GM23338 (cell line): ENCODE data around the gene NHLRC3. TPM values are rescaled to one million over a fixed set of nuclear protein-coding genes. Genes with fewer than 3 reads are reported as not detected.

Experiments
- ATAC-seq: fragments of 200-7000 bp; cut with Tn5 transposase; 3 replicates; pipeline ENCODE4 v1.9.1; 2020
- DNase-seq: peaks from one replicate; pipeline ENCODE4 v3.0.0-alpha.2; 2015; ENCODE audit warnings: low spot score
- H2AFZ ChIP-seq: fragments of 200-600 bp; sonication (generic); 2 replicates; pipeline ENCODE4 v1.8.0; 2016; ENCODE audit warnings: antibody characterized with exemption, mild to moderate bottlenecking, moderate library complexity
- H3F3A ChIP-seq: fragments of 200-600 bp; sonication (generic); replicated peaks from 2 replicates; pipeline ENCODE4 v1.8.0; 2017; ENCODE audit warnings: antibody characterized with exemption, mixed run types, low read depth
- H3K27ac ChIP-seq: fragments of 200-600 bp; sonication (generic); 2 replicates; pipeline ENCODE4 v1.6.1; 2016; ENCODE audit warnings: low read depth
- H3K27me3 ChIP-seq: fragments of 200-600 bp; sonication (generic); 2 replicates; pipeline ENCODE4 v1.8.0; 2016; ENCODE audit warnings: mild to moderate bottlenecking, mixed run types, moderate library complexity; ENCODE audit not compliant: insufficient read depth
- H3K36me3 ChIP-seq: fragments of 200-600 bp; sonication (generic); 2 replicates; pipeline ENCODE4 v1.8.0; 2016; ENCODE audit warnings: mild to moderate bottlenecking; ENCODE audit not compliant: insufficient read depth
- H3K4me1 ChIP-seq: fragments of 200-600 bp; sonication (generic); 2 replicates; pipeline ENCODE4 v1.8.0; 2016; ENCODE audit warnings: mild to moderate bottlenecking, moderate library complexity; ENCODE audit not compliant: insufficient read depth
- H3K4me2 ChIP-seq: fragments of 200-600 bp; sonication (generic); 2 replicates; pipeline ENCODE4 v1.7.1; 2017; ENCODE audit warnings: mixed run types
- H3K4me3 ChIP-seq: fragments of 200-600 bp; sonication (generic); 2 replicates; pipeline ENCODE4 v1.6.1; 2016; ENCODE audit warnings: mixed run types
- H3K79me2 ChIP-seq: fragments of 200-600 bp; sonication (generic); replicated peaks from 2 replicates; pipeline ENCODE4 v1.8.0; 2017; ENCODE audit warnings: mild to moderate bottlenecking; ENCODE audit not compliant: insufficient read depth
- H3K9me2 ChIP-seq: fragments of 200-600 bp; sonication (generic); 2 replicates; pipeline ENCODE4 v1.8.0; 2017; ENCODE audit not compliant: insufficient read depth
- H4K20me1 ChIP-seq: fragments of 200-600 bp; sonication (generic); replicated peaks from 2 replicates; pipeline ENCODE4 v1.8.0; 2017; ENCODE audit warnings: mild to moderate bottlenecking; ENCODE audit not compliant: insufficient read depth
- H3K27ac Mint-ChIP-seq: 2 replicates; pipeline ENCODE4 v1.8.0; 2020; ENCODE audit warnings: inconsistent platforms, mild to moderate bottlenecking, moderate library complexity, mixed read lengths
- H3K27me3 Mint-ChIP-seq: 3 replicates; pipeline ENCODE4 v1.8.0; 2022; ENCODE audit warnings: low read depth, mild to moderate bottlenecking, moderate library complexity, mixed read lengths, inconsistent platforms; ENCODE audit not compliant: insufficient read depth, poor library complexity
- H3K36me3 Mint-ChIP-seq: 3 replicates; pipeline ENCODE4 v1.8.0; 2021; ENCODE audit warnings: low read depth, mild to moderate bottlenecking, inconsistent platforms, moderate library complexity, mixed read lengths
- H3K4me1 Mint-ChIP-seq: 3 replicates; pipeline ENCODE4 v1.8.0; 2020; ENCODE audit warnings: mild to moderate bottlenecking, inconsistent platforms, mixed read lengths
- H3K4me3 Mint-ChIP-seq: 3 replicates; pipeline ENCODE4 v1.8.0; 2021; ENCODE audit warnings: moderate library complexity, mild to moderate bottlenecking, inconsistent platforms, mixed read lengths
- H3K9me3 Mint-ChIP-seq: 3 replicates; pipeline ENCODE4 v1.8.0; 2020; ENCODE audit warnings: moderate library complexity, mild to moderate bottlenecking, inconsistent platforms, mixed read lengths
- CREB1 ChIP-seq: fragments of 250-450 bp; sonication (Bioruptor Pico); IDR thresholded peaks from 2 replicates; pipeline ENCODE4 v1.5.0; 2020; ENCODE audit warnings: low read depth, mild to moderate bottlenecking, moderate library complexity
- EZH2 ChIP-seq: fragments of 200-600 bp; sonication (generic); IDR thresholded peaks from one replicate; pipeline ENCODE4 v1.8.0; 2017; ENCODE audit warnings: antibody characterized with exemption, mild to moderate bottlenecking, low read depth; ENCODE audit not compliant: unreplicated experiment
- EZH2phosphoT487 ChIP-seq: fragments of 200-600 bp; sonication (generic); IDR thresholded peaks from one replicate; pipeline ENCODE4 v1.8.1; 2018; ENCODE audit warnings: antibody characterized with exemption; ENCODE audit not compliant: unreplicated experiment
- JUNB ChIP-seq: IDR thresholded peaks from one replicate; pipeline ENCODE4 v1.6.1; 2016; ENCODE audit warnings: antibody characterized with exemption; ENCODE audit not compliant: unreplicated experiment
- NANOG ChIP-seq: IDR thresholded peaks from 2 replicates; pipeline ENCODE4 v1.6.1; 2016; ENCODE audit warnings: antibody characterized with exemption, borderline replicate concordance
- POLR2AphosphoS5 ChIP-seq: IDR thresholded peaks from 2 replicates; pipeline ENCODE4 v1.6.1; 2016; ENCODE audit warnings: antibody characterized with exemption, low read depth
- STAT1 ChIP-seq: IDR thresholded peaks from one replicate; pipeline ENCODE4 v1.6.1; 2016; ENCODE audit warnings: antibody characterized with exemption; ENCODE audit not compliant: unreplicated experiment
- ZNF114 ChIP-seq: fragments of 250-450 bp; sonication (Bioruptor Pico); IDR thresholded peaks from 2 replicates; pipeline ENCODE4 v1.5.0; 2020; ENCODE audit warnings: mild to moderate bottlenecking, moderate library complexity
- ZNF331 ChIP-seq: fragments of 250-450 bp; sonication (Bioruptor Pico); IDR thresholded peaks from 2 replicates; pipeline ENCODE4 v1.5.0; 2020; ENCODE audit warnings: low read depth, mild to moderate bottlenecking, moderate library complexity
- polyA plus RNA-seq: library from polyadenylated mRNA; unstranded; fragments of >200 nt; fragmentation: Nextera tagmentation; extraction: Ambion mirVana; gene quantifications from 2 replicates; pipeline ENCODE4 v1.2.1, GENCODE V29; 2016
- total RNA-seq: library from RNA; depleted of rRNA; stranded (reverse); fragments of >200 nt; shearing (Covaris generic); gene quantifications from 2 replicates; pipeline ENCODE4 v1.2.3, GENCODE V29; 2014
- TF ChIP-seq, protein P1 (sequence below), 2 experiments: fragments of 200-600 bp in 1 of 2; sonication (generic) in 1 of 2; conservative IDR thresholded peaks; 2 replicates each; pipeline versions ENCODE4 v1.5.1 to v1.6.1; 2016 to 2017; ENCODE audit warnings: antibody characterized with exemption in 2 of 2, low read depth in 2 of 2, mild to moderate bottlenecking in 2 of 2, moderate library complexity in 1 of 2
- TF ChIP-seq, protein P2 (sequence below): IDR thresholded peaks from one replicate; pipeline ENCODE4 v1.6.1; 2018; ENCODE audit warnings: antibody characterized with exemption; ENCODE audit not compliant: unreplicated experiment
- TF ChIP-seq, protein P3 (sequence below): IDR thresholded peaks from 2 replicates; pipeline ENCODE4 v1.6.1; 2016; ENCODE audit warnings: antibody characterized with exemption
- TF ChIP-seq, protein P4 (sequence below): fragments of 250-450 bp; sonication (Bioruptor Pico); IDR thresholded peaks from 2 replicates; pipeline ENCODE4 v1.5.0; 2020; ENCODE audit warnings: mild to moderate bottlenecking, moderate library complexity

NHLRC3 gene
- total and polyA plus RNA-seq, 2 experiments from 2014 or later, result 11.8 to 15.6 TPM

DNA sequence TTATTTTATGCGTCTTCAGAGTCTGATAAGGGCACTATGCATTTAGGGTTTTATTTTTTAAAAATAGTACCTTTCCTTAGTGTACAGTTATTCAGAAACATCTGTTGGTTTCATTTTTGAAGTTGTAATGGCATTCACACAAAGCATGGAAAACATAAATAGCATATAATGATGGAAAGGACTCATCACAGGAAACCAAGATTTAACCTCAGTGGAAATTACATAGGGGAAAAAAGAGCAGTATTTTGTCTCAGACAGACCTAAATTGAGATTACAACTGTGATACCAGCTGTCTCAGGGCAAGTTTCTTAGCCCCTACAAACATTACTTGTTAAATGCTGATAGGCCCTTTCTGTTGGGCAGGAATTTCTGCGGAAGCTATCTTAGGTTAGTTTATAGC is 57.2 kb downstream of the NHLRC3 start:
- no peaks in the 10 kb centered on the region for H3F3A ChIP-seq
- H3K4me2 ChIP-seq, result no peak overlapping the region
- no peaks in the 10 kb centered on the region for H4K20me1 ChIP-seq
- TF ChIP-seq EZH2phosphoT487 (no peak), ZNF331 (no peak), JUNB (no peak), CREB1 (CRISPR knock-in tag) (no peak), STAT1 (no peak), NANOG (no peak), POLR2AphosphoS5 (no peak), ZNF114 (CRISPR knock-in tag) (no peak), EZH2 (no peak)
- TF ChIP-seq, protein P1, sequence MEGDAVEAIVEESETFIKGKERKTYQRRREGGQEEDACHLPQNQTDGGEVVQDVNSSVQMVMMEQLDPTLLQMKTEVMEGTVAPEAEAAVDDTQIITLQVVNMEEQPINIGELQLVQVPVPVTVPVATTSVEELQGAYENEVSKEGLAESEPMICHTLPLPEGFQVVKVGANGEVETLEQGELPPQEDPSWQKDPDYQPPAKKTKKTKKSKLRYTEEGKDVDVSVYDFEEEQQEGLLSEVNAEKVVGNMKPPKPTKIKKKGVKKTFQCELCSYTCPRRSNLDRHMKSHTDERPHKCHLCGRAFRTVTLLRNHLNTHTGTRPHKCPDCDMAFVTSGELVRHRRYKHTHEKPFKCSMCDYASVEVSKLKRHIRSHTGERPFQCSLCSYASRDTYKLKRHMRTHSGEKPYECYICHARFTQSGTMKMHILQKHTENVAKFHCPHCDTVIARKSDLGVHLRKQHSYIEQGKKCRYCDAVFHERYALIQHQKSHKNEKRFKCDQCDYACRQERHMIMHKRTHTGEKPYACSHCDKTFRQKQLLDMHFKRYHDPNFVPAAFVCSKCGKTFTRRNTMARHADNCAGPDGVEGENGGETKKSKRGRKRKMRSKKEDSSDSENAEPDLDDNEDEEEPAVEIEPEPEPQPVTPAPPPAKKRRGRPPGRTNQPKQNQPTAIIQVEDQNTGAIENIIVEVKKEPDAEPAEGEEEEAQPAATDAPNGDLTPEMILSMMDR (conservative IDR thresholded peaks at IDR 0.05; ENCODE audit: low read depth in 2 of 2), result no peak
- TF ChIP-seq, protein P2, sequence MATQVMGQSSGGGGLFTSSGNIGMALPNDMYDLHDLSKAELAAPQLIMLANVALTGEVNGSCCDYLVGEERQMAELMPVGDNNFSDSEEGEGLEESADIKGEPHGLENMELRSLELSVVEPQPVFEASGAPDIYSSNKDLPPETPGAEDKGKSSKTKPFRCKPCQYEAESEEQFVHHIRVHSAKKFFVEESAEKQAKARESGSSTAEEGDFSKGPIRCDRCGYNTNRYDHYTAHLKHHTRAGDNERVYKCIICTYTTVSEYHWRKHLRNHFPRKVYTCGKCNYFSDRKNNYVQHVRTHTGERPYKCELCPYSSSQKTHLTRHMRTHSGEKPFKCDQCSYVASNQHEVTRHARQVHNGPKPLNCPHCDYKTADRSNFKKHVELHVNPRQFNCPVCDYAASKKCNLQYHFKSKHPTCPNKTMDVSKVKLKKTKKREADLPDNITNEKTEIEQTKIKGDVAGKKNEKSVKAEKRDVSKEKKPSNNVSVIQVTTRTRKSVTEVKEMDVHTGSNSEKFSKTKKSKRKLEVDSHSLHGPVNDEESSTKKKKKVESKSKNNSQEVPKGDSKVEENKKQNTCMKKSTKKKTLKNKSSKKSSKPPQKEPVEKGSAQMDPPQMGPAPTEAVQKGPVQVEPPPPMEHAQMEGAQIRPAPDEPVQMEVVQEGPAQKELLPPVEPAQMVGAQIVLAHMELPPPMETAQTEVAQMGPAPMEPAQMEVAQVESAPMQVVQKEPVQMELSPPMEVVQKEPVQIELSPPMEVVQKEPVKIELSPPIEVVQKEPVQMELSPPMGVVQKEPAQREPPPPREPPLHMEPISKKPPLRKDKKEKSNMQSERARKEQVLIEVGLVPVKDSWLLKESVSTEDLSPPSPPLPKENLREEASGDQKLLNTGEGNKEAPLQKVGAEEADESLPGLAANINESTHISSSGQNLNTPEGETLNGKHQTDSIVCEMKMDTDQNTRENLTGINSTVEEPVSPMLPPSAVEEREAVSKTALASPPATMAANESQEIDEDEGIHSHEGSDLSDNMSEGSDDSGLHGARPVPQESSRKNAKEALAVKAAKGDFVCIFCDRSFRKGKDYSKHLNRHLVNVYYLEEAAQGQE, result no peak
- TF ChIP-seq, protein P3, sequence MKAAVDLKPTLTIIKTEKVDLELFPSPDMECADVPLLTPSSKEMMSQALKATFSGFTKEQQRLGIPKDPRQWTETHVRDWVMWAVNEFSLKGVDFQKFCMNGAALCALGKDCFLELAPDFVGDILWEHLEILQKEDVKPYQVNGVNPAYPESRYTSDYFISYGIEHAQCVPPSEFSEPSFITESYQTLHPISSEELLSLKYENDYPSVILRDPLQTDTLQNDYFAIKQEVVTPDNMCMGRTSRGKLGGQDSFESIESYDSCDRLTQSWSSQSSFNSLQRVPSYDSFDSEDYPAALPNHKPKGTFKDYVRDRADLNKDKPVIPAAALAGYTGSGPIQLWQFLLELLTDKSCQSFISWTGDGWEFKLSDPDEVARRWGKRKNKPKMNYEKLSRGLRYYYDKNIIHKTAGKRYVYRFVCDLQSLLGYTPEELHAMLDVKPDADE, result no peak
- TF ChIP-seq, protein P4, sequence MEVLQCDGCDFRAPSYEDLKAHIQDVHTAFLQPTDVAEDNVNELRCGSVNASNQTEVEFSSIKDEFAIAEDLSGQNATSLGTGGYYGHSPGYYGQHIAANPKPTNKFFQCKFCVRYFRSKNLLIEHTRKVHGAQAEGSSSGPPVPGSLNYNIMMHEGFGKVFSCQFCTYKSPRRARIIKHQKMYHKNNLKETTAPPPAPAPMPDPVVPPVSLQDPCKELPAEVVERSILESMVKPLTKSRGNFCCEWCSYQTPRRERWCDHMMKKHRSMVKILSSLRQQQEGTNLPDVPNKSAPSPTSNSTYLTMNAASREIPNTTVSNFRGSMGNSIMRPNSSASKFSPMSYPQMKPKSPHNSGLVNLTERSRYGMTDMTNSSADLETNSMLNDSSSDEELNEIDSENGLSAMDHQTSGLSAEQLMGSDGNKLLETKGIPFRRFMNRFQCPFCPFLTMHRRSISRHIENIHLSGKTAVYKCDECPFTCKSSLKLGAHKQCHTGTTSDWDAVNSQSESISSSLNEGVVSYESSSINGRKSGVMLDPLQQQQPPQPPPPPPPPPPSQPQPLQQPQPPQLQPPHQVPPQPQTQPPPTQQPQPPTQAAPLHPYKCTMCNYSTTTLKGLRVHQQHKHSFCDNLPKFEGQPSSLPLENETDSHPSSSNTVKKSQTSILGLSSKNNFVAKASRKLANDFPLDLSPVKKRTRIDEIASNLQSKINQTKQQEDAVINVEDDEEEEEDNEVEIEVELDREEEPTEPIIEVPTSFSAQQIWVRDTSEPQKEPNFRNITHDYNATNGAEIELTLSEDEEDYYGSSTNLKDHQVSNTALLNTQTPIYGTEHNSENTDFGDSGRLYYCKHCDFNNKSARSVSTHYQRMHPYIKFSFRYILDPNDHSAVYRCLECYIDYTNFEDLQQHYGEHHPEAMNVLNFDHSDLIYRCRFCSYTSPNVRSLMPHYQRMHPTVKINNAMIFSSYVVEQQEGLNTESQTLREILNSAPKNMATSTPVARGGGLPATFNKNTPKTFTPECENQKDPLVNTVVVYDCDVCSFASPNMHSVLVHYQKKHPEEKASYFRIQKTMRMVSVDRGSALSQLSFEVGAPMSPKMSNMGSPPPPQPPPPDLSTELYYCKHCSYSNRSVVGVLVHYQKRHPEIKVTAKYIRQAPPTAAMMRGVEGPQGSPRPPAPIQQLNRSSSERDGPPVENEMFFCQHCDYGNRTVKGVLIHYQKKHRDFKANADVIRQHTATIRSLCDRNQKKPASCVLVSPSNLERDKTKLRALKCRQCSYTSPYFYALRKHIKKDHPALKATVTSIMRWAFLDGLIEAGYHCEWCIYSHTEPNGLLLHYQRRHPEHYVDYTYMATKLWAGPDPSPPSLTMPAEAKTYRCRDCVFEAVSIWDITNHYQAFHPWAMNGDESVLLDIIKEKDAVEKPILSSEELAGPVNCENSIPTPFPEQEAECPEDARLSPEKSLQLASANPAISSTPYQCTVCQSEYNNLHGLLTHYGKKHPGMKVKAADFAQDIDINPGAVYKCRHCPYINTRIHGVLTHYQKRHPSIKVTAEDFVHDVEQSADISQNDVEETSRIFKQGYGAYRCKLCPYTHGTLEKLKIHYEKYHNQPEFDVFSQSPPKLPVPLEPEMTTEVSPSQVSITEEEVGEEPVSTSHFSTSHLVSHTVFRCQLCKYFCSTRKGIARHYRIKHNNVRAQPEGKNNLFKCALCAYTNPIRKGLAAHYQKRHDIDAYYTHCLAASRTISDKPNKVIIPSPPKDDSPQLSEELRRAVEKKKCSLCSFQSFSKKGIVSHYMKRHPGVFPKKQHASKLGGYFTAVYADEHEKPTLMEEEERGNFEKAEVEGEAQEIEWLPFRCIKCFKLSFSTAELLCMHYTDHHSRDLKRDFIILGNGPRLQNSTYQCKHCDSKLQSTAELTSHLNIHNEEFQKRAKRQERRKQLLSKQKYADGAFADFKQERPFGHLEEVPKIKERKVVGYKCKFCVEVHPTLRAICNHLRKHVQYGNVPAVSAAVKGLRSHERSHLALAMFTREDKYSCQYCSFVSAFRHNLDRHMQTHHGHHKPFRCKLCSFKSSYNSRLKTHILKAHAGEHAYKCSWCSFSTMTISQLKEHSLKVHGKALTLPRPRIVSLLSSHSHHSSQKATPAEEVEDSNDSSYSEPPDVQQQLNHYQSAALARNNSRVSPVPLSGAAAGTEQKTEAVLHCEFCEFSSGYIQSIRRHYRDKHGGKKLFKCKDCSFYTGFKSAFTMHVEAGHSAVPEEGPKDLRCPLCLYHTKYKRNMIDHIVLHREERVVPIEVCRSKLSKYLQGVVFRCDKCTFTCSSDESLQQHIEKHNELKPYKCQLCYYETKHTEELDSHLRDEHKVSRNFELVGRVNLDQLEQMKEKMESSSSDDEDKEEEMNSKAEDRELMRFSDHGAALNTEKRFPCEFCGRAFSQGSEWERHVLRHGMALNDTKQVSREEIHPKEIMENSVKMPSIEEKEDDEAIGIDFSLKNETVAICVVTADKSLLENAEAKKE (CRISPR knock-in tag), result no peak
- no peaks in the 10 kb centered on the region for H3K79me2 ChIP-seq
- H3K27me3 ChIP-seq, result no peaks in the 10 kb centered on the region
- Mint-ChIP-seq H3K4me3 (no peak overlapping the region), H3K27me3 (no peaks in the 10 kb centered on the region), H3K9me3 (no peaks in the 10 kb centered on the region), H3K36me3 (no peaks in the 10 kb centered on the region), H3K27ac (no peak overlapping the region), H3K4me1 (no peaks in the 10 kb centered on the region)
- no peaks in the 10 kb centered on the region for H3K9me2 ChIP-seq
- H3K36me3 ChIP-seq, result no peaks in the 10 kb centered on the region
- H3K4me3 ChIP-seq, result no peak overlapping the region
- DNase-seq, result no peak
- H2AFZ ChIP-seq, result no peak overlapping the region
- no peak overlapping the region for H3K27ac ChIP-seq
- no peaks in the 10 kb centered on the region for H3K4me1 ChIP-seq
- no peak for ATAC-seq
